ENCODE measurements around the gene UBC.

UBC gene

DNA sequence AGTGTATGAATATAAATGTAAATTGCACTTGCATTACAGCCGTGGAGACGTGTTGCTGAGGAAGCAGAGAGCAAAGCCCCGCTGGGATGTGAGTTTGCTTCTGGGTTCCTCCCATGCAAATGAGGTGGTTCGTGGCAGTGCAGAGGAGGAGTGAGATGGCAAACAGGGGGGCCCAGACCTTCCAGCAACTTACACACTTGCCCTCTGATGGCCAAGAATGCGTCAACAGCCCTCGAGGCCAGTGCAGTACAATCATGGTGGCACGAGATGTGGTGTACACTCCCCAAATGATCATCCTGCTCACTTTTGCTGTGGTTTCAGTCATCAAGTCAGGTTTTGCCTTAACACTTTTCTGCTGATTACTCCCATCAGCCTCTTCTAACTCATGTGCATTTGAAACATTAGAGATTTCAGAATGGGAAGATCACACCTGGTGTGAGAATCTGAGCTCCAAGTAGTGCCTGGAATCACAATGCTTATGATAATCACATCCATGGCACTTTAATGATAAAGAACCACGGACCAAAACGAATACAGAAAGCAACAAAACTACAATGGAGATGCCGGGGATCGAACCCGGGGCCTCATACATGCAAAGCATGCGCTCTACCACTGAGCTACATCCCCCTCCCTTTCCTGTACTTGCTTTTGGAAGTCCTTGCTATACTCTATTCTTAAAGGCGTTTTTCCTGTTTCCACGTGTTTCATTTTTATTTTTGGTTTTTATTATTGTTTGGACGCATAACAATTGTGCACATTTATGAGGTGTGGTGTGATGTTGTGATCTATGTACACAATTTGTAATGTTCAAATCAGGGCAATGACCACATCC lies 7.0 kb upstream of the UBC start:
- peak overlapping the region; percentile 61; the same call in 1 of the 2 replicates for H3K27ac ChIP-seq (ENCODE audit: extremely low read depth, low read depth, low read length)
- CTCF ChIA-PET = interaction anchor here (0.5 to 3.6 kb wide), 5 partner anchors 15 to 919 kb away, joined by 3 to 19 read pairs (median 5); no protein-coding TSS in a partner anchor
- peak; percentile 57; the same call in 1 of the 2 replicates for TF ChIP-seq ZNF394 (tag by site-specific recombination; IDR thresholded peaks at IDR 0.05; ENCODE audit: borderline replicate concordance)
- no peak for TF ChIP-seq ZNF560 (tag by site-specific recombination; IDR thresholded peaks at IDR 0.05; ENCODE audit: borderline replicate concordance)
- TF ChIP-seq ZNF184 (tag by site-specific recombination; IDR thresholded peaks at IDR 0.05) = peak; percentile 62; the same call in 1 of the 2 replicates
- peak; percentile 18; the same call in 1 of the 2 replicates for TF ChIP-seq FEZF1 (tag by site-specific recombination; IDR thresholded peaks at IDR 0.05)
- TF ChIP-seq ZNF426 (tag by site-specific recombination; IDR thresholded peaks at IDR 0.05) = peak; percentile 4; the same call in 1 of the 2 replicates
- TF ChIP-seq ZNF341 (tag by site-specific recombination; IDR thresholded peaks at IDR 0.05; ENCODE audit: low read depth) = peak; percentile 44
- TF ChIP-seq, protein P1, sequence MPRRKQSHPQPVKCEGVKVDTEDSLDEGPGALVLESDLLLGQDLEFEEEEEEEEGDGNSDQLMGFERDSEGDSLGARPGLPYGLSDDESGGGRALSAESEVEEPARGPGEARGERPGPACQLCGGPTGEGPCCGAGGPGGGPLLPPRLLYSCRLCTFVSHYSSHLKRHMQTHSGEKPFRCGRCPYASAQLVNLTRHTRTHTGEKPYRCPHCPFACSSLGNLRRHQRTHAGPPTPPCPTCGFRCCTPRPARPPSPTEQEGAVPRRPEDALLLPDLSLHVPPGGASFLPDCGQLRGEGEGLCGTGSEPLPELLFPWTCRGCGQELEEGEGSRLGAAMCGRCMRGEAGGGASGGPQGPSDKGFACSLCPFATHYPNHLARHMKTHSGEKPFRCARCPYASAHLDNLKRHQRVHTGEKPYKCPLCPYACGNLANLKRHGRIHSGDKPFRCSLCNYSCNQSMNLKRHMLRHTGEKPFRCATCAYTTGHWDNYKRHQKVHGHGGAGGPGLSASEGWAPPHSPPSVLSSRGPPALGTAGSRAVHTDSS (tag by site-specific recombination; IDR thresholded peaks at IDR 0.05) = peak; percentile 56
- no peak; the same call in 1 of the 2 replicates for TF ChIP-seq ZNF623 (tag by site-specific recombination; IDR thresholded peaks at IDR 0.05)
- TF ChIP-seq, protein P2, sequence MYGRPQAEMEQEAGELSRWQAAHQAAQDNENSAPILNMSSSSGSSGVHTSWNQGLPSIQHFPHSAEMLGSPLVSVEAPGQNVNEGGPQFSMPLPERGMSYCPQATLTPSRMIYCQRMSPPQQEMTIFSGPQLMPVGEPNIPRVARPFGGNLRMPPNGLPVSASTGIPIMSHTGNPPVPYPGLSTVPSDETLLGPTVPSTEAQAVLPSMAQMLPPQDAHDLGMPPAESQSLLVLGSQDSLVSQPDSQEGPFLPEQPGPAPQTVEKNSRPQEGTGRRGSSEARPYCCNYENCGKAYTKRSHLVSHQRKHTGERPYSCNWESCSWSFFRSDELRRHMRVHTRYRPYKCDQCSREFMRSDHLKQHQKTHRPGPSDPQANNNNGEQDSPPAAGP (tag by site-specific recombination; IDR thresholded peaks at IDR 0.05) = peak; percentile 88
- TF ChIP-seq ZNF624 (tag by site-specific recombination; IDR thresholded peaks at IDR 0.05) = no peak
- TF ChIP-seq, protein P3, sequence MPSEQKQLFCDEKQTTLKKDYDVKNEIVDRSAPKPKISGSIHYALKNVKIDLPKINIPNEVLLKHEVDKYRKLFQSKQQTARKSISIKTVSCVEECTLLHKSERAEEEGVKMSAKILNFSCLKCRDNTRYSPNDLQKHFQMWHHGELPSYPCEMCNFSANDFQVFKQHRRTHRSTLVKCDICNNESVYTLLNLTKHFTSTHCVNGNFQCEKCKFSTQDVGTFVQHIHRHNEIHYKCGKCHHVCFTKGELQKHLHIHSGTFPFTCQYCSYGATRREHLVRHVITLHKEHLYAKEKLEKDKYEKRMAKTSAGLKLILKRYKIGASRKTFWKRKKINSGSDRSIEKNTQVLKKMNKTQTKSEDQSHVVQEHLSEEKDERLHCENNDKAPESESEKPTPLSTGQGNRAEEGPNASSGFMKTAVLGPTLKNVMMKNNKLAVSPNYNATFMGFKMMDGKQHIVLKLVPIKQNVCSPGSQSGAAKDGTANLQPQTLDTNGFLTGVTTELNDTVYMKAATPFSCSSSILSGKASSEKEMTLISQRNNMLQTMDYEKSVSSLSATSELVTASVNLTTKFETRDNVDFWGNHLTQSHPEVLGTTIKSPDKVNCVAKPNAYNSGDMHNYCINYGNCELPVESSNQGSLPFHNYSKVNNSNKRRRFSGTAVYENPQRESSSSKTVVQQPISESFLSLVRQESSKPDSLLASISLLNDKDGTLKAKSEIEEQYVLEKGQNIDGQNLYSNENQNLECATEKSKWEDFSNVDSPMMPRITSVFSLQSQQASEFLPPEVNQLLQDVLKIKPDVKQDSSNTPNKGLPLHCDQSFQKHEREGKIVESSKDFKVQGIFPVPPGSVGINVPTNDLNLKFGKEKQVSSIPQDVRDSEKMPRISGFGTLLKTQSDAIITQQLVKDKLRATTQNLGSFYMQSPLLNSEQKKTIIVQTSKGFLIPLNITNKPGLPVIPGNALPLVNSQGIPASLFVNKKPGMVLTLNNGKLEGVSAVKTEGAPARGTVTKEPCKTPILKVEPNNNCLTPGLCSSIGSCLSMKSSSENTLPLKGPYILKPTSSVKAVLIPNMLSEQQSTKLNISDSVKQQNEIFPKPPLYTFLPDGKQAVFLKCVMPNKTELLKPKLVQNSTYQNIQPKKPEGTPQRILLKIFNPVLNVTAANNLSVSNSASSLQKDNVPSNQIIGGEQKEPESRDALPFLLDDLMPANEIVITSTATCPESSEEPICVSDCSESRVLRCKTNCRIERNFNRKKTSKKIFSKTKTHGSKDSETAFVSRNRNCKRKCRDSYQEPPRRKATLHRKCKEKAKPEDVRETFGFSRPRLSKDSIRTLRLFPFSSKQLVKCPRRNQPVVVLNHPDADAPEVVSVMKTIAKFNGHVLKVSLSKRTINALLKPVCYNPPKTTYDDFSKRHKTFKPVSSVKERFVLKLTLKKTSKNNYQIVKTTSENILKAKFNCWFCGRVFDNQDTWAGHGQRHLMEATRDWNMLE (tag by site-specific recombination; conservative IDR thresholded peaks at IDR 0.05; ENCODE audit: low read depth) = 0 out of 2 replicates have a peak, but pooled peaks have one; percentile 10
- TF ChIP-seq, protein P4, sequence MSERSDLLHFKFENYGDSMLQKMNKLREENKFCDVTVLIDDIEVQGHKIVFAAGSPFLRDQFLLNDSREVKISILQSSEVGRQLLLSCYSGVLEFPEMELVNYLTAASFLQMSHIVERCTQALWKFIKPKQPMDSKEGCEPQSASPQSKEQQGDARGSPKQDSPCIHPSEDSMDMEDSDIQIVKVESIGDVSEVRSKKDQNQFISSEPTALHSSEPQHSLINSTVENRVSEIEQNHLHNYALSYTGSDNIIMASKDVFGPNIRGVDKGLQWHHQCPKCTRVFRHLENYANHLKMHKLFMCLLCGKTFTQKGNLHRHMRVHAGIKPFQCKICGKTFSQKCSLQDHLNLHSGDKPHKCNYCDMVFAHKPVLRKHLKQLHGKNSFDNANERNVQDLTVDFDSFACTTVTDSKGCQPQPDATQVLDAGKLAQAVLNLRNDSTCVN (tag by site-specific recombination; optimal IDR thresholded peaks at IDR 0.05) = peak; percentile 6
- peak; percentile 83 for TF ChIP-seq SP7 (tag by site-specific recombination; IDR thresholded peaks at IDR 0.05)
- TF ChIP-seq ZNF76 (tag by site-specific recombination; IDR thresholded peaks at IDR 0.05; ENCODE audit: borderline replicate concordance, low read depth) = peak; percentile 62; the same call in 1 of the 2 replicates
- TF ChIP-seq, protein P5, sequence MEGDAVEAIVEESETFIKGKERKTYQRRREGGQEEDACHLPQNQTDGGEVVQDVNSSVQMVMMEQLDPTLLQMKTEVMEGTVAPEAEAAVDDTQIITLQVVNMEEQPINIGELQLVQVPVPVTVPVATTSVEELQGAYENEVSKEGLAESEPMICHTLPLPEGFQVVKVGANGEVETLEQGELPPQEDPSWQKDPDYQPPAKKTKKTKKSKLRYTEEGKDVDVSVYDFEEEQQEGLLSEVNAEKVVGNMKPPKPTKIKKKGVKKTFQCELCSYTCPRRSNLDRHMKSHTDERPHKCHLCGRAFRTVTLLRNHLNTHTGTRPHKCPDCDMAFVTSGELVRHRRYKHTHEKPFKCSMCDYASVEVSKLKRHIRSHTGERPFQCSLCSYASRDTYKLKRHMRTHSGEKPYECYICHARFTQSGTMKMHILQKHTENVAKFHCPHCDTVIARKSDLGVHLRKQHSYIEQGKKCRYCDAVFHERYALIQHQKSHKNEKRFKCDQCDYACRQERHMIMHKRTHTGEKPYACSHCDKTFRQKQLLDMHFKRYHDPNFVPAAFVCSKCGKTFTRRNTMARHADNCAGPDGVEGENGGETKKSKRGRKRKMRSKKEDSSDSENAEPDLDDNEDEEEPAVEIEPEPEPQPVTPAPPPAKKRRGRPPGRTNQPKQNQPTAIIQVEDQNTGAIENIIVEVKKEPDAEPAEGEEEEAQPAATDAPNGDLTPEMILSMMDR (tag by site-specific recombination; IDR thresholded peaks at IDR 0.05) = no peak; the same call in 1 of the 2 replicates
- peak; percentile 54; the same call in 1 of the 2 replicates for TF ChIP-seq ZNF501 (tag by site-specific recombination; IDR thresholded peaks at IDR 0.05)
- TF ChIP-seq IKZF3 (tag by site-specific recombination; IDR thresholded peaks at IDR 0.05) = peak; percentile 8; the same call in 1 of the 2 replicates
- 0 out of 2 replicates have a peak, but pooled peaks have one; percentile 18 for TF ChIP-seq ZNF221 (tag by site-specific recombination; IDR thresholded peaks at IDR 0.05; ENCODE audit: borderline replicate concordance)
- TF ChIP-seq, protein P6, sequence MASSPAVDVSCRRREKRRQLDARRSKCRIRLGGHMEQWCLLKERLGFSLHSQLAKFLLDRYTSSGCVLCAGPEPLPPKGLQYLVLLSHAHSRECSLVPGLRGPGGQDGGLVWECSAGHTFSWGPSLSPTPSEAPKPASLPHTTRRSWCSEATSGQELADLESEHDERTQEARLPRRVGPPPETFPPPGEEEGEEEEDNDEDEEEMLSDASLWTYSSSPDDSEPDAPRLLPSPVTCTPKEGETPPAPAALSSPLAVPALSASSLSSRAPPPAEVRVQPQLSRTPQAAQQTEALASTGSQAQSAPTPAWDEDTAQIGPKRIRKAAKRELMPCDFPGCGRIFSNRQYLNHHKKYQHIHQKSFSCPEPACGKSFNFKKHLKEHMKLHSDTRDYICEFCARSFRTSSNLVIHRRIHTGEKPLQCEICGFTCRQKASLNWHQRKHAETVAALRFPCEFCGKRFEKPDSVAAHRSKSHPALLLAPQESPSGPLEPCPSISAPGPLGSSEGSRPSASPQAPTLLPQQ (tag by site-specific recombination; IDR thresholded peaks at IDR 0.05) = peak; percentile 56

More for the DNA sequence above, 7.0 kb upstream of the UBC start:
- Histone ChIP-seq H3K4me1 (ENCODE audit: control insufficient read depth, insufficient read depth, low read length) (peaks cover 16% of the 10 kb centered on the region), H3K4me3 (ENCODE audit: low read depth, low read length) (peak overlapping the region; percentile 21), H3K9me3 (ENCODE audit: control insufficient read depth, insufficient read depth, low read depth, low read length) (no peaks in the 10 kb centered on the region), H3K36me3 (ENCODE audit: control insufficient read depth in 2 of 2, insufficient read depth in 1 of 2, low read length in 2 of 2) (no peaks in the 10 kb centered on the region)
- POLR2A ChIA-PET = interaction anchor here (0.6 to 1.7 kb wide), 3 partner anchors 19 to 32 kb away, joined by 3 to 7 read pairs (median 6); no protein-coding TSS in a partner anchor

Data from HEK293 (cell line).